A172 (cell line): ENCODE data around the gene RAPGEF5. TPM values are rescaled to one million over a fixed set of nuclear protein-coding genes. Genes with fewer than 3 reads are reported as not detected.

Experiments used
- DNase-seq: peaks from one replicate; pipeline ENCODE4 v3.0.0-alpha.2; 2015; ENCODE audit warnings: low spot score
- total RNA-seq: library from RNA; depleted of rRNA; stranded (reverse); fragments of >200 nt; shearing (Covaris generic); gene quantifications from 2 replicates; pipeline ENCODE4 v1.2.3, GENCODE V29; 2014

Gene RAPGEF5
- total RNA-seq, 1 experiment from 2014 or later: 11.5 TPM

DNA sequence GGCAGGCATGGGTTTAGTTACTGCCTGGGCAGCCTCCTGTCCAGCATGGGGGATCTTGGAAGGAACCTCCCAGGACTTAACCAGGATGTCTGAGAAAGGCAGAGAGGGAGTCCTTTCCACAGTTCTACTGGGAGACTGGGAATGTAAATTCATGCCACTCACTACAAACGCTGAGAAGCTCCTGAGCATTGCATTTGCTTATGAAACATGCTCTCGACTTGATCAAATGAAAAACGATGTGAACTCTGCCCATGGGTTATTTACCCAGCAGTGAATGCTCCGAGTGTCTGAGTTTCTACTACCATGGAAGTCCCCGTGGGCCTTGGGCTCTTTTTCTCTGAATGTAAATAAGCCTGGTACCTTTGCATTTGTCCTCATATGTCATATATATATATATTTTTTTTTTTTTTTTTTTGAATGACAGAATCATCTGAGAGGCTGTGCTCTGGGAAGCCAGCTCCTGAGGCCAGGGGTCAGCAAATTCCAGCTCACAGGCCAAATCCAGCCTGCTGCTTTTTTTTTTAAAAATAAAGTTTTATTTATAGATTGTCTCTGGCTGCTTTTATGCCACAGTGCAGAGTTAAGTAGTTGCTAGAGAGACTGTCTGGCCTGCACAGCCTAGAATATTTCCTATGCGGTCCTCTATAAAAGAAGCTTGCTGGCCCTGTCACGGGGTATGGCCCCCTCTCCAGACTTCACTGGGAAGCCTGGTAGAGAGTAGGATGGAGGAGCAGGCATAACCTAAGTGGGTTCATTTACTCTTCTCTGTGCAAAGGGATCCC, 21.4 kb upstream of the RAPGEF5 start:
- no peak for DNase-seq

DNA sequence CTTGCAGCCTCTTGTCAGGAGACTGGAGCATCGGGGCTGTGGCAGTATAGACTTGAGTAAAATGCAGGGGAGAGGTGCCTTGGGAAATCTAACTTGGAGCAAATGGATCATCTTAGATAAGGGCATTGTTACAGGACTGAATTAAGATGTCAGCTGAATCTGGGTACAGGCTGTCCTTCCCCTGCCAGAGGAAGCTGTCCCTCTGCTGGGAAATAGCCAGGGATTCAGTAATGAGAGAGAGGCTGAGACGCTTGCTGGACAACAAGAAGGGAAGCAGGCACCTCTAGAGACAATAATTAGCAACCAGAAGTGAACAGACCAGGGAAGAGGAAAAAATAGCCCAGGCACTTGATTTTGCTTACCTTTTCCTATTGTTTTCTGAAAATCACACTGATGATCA, 20.7 kb upstream of the RAPGEF5 start:
- no peak for DNase-seq

DNA sequence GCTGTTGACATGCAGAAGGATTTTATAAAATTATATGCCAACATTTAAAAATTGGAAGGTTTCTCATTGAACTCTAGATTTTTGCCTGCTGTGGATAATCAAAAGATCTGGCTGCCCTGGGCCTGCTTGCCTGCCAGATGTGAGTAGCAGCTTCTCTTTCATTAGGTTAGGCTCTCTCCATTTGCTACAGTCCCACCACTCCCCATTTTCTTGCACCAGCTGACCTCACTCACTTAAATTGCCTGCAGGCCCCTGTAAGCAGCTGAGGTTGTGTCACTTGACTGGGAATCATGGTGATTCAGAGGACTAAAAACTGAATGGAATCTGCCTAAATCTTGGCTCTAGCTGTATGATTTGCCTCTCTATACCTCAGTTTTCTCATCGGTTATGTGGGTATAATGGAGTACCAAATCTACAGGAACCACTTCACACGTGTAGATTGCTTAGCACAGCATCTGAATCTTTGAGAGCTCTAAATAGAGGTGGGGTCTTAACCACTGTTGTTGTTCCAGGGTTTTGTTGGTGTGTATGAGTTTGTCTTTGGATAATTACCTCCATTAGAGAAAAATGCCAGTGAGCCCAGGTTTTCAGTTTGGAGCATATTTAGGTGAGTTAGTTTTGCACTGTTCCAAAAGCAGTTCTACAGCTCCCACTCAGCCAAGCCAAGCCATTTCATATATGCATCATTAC, 18.6 kb upstream of the RAPGEF5 start:
- no peak for DNase-seq

DNA sequence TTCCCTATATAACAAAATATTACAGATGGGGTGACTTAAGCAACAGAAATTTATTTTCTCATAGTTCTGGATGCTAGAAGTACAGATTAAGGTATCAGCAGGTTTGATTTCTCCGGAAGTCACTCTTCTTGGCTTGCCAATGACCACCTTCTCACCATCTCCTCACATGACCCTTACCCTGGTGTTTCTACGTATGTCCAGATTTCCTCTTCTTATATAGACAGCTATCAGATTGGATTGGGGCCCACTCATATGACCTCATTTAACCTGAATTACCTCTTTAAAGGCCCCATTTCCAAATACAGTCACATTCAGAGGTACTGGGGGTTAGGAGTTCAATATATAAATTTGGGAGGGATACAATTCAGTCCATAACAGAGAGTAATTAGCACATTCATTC, 17.0 kb upstream of the RAPGEF5 start:
- DNase-seq: no peak

GRCh38 chr7:22373388-22373787, 16.4 kb upstream of the RAPGEF5 start:
- no peak for DNase-seq

DNA sequence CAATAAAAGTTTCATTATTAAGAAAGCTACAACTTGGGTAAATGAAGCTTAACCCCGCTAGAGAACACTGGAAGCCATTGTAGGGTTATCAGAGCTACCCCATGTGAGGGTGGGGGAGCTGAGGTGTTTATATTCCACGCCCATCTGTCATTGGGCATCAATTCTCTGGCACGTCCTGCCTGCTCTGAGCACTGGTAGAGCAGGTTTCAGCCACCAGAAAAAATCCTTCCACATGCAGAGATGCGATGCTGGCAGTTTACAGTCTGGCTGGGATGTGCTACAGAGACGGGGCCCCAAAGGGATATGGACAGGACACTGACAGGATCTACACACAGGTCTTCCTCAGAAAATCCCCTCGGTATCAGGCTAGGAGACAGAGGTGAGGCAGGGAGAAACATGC, 15.9 kb upstream of the RAPGEF5 start:
- DNase-seq: no peak

- no peak for DNase-seq
These were observed 14.9 kb upstream of the RAPGEF5 start for GRCh38 chr7:22371878-22372277.

- no peak for DNase-seq
These were observed 7.9 kb upstream of the RAPGEF5 start for GRCh38 chr7:22364900-22365299.

- no peak for DNase-seq
These were observed 6.9 kb upstream of the RAPGEF5 start for GRCh38 chr7:22363756-22364422.

DNA sequence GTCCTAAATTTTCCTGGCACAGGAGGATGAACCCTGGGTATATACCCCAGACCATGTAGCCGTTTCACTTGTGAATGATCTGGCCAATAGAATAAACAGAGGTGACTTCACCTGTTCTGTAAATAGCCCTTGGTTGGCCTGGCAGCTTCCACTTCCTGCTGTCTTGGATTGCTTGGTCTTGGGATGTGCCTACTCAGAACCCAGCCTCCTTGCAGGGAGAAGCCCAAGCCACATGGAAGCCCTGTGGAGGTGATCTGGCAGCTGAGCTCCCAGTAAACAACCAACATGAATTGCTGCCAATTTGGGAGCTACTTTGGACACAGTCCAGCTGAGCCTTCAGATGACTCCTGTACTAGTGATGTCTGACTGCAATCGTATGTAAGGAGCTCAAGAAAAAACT, 4.8 kb upstream of the RAPGEF5 start:
- DNase-seq: peak; percentile 43

DNA sequence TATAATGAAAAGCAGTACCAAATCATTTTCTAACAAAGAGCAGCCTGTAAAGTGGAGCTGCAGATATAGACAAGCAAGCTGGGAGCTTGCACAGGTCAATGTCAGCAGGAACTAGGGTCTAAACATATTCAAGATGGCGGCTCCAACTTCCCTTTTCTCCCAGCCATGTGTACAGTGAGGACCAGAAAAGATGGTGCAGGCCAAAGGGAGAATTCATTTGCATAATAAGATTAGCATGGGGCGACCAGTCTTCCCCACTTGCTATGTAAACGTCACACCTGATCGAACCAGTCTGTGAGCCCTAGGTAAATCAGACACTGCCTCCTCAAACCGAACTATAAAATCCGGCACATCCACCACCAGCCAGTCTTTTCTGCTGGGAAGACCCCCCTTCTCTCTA, 4.4 kb upstream of the RAPGEF5 start:
- DNase-seq: no peak

GRCh38 chr7:22358820-22359697, 2.1 kb upstream of the RAPGEF5 start:
- no peak for DNase-seq

GRCh38 chr7:22357311-22358175, 589 bp upstream of the RAPGEF5 start:
- DNase-seq: peak; percentile 63

DNA sequence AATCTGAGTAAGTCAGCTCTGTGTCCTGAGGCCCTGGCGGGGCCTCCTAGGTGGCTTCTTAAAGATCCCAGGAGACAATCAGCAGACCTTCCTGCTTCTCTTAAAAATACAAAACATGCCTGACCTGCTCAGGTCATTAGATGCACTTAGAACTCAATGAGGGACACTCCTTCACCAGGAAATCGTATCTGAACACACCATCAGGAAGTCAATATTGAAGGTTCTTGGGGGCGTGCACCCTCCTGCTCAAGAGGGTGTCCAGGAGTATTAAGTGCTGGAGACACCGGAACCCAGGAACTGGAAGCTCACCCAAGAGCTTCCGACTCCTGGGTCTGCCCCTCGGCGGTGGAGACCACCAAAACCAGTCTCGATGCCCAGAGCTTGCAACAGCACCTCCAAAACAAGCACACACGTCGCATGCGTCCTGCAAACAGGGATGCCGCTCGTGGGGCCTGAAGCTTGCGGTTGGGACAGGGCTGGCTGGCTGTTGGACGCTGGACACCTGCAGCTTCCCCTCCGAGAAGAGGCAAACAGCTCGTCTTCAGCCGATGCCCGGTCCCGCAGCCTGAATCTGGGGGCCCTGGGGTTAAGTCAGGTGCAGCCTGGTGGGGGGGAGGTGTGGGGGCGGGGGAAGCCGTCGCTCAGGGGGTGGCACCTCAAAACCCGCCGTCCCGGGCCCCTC, 803 bp downstream of the RAPGEF5 start:
- DNase-seq: no peak

GRCh38 chr7:22355620-22356009, 1.3 kb downstream of the RAPGEF5 start:
- no peak for DNase-seq

DNA sequence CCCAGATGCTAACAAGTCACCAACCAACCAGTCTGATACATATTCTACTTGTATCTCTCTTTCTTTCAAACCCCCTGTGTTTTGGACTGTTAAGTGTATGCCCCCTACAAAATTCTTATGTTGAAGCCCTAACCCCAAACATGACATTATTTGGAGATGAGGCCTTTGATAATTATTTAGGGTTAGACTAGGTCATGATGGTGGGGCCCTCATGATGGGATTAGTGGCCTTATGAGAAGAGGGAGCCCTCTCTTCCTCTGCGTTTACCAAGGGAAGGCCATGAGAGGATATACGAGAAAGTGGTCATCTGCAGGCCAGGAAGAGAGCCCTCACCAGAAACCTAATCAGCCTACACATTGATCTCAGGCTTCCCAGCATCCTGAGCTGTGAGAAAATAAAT, 2.5 kb downstream of the RAPGEF5 start:
- DNase-seq: no peak

GRCh38 chr7:22352887-22353286, 4.1 kb downstream of the RAPGEF5 start:
- DNase-seq: no peak

DNA sequence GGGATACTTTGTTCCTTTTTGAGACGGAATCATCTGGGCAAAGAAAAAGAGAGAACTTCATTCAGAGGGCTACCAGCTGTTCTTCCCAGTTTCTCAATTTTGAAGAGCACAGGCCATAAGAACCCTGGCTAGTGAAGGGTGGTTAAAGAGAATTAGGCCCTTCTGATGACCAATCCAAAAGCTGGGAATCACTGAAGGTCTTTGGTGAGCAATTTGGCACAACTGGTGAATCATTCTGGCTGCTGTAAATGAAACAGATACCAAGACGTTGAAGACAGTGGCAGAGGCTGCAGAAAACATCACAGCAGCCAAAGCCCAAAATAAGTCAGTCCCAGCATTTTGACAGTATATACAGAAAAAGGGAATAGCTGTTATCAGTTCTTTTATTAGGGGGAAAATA, 5.1 kb downstream of the RAPGEF5 start:
- no peak for DNase-seq

DNA sequence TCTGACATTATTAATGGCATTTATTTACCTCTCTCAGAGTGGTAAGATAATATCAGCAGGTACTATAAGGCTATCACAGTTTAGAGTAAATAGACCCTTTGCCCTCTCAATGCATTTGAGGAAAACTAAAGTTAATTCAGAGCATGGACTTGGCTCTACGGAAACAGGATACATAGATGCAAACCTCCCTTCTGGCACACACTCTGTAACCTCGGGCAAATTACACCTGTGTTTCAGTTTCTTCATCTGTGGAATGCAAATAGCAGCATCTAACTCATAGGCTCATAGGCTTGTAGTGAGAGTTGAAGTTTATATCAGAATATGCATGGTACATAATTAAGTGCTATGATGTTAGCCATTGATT, 5.6 kb downstream of the RAPGEF5 start:
- DNase-seq: no peak
